Ishikawa (cell line): ENCODE data around the gene ZFP92.

Source experiments
- CEBPB ChIP-seq: IDR thresholded peaks from 2 replicates; pipeline ENCODE4 v1.6.1; 2012
- CREB1 ChIP-seq: IDR thresholded peaks from 2 replicates; pipeline ENCODE4 v1.6.1; 2012; ENCODE audit warnings: low read depth
- EGR1 ChIP-seq: IDR thresholded peaks from 2 replicates; pipeline ENCODE4 v1.6.1; 2012
- EP300 ChIP-seq: IDR thresholded peaks from 2 replicates; pipeline ENCODE4 v1.6.1; 2012; ENCODE audit warnings: borderline replicate concordance
- FOXM1 ChIP-seq: IDR thresholded peaks from 2 replicates; pipeline ENCODE4 v1.6.1; 2012; ENCODE audit warnings: low read depth, borderline replicate concordance
- NFIC ChIP-seq: IDR thresholded peaks from 2 replicates; pipeline ENCODE4 v1.6.1; 2012
- RAD21 ChIP-seq: IDR thresholded peaks from 2 replicates; pipeline ENCODE4 v1.6.1; 2012; ENCODE audit warnings: low read depth
- REST ChIP-seq: IDR thresholded peaks from 2 replicates; pipeline ENCODE4 v1.6.1; 2012; ENCODE audit warnings: low read depth, mild to moderate bottlenecking
- TAF1 ChIP-seq: IDR thresholded peaks from 2 replicates; pipeline ENCODE4 v1.6.1; 2012; ENCODE audit warnings: low read depth, mild to moderate bottlenecking
- TCF12 ChIP-seq: IDR thresholded peaks from 2 replicates; pipeline ENCODE4 v1.6.1; 2012; ENCODE audit warnings: low read depth
- TEAD4 ChIP-seq: IDR thresholded peaks from 2 replicates; pipeline ENCODE4 v1.6.1; 2012
- YY1 ChIP-seq: IDR thresholded peaks from 2 replicates; pipeline ENCODE4 v1.6.1; 2012; ENCODE audit warnings: low read depth
- ZBTB7A ChIP-seq: IDR thresholded peaks from 2 replicates; pipeline ENCODE4 v1.6.1; 2012; ENCODE audit warnings: low read depth
- TF ChIP-seq, protein P1 (sequence below): IDR thresholded peaks from 2 replicates; pipeline ENCODE4 v1.6.1; 2012
- TF ChIP-seq, protein P2 (sequence below): IDR thresholded peaks from 2 replicates; pipeline ENCODE4 v1.6.1; 2012

The ZFP92 gene, protein sequence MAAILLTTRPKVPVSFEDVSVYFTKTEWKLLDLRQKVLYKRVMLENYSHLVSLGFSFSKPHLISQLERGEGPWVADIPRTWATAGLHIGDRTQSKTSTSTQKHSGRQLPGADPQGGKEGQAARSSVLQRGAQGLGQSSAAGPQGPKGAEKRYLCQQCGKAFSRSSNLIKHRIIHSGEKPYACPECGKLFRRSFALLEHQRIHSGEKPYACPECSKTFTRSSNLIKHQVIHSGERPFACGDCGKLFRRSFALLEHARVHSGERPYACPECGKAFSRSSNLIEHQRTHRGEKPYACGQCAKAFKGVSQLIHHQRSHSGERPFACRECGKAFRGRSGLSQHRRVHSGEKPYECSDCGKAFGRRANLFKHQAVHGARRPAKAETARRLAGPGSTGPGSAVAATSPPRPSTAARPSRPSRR

DNA sequence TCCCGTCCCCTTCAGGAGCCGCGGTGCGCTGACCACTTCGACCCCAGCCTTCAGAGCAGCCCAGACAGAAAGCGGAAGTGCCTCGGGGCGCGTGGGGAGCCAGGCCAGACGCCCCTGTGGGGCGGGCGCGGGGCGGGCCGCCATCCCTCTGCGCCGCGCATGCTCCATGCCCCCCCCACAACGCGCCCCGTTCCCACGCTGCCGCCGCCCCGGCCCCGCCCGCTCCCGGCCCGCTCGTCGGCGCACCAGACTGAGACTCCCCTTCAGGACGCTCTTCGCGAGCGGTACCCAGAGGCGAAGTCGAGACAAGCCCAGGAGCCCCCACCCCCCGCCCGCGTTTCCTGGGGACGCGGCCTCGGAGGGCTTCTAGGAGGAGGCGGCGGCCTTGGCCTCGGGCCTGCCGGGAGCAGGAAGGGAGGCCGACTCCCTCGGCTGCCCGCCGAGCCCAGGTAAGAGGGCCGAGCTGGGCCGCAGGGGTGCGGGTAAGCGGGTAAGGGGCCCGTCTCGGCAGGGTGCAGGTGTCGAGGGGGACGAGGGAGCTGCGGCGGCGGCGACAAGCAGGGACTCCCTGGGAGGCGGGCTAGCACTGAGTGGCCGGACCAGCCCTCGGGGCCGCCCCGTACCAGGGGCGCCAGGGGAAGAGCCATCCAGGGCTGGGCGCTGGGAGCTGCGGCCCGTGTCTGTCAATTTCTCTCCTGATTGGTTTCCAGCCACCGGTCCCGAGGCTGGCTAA lies at the start of gene ZFP92:
ZFP92 (plus strand) TSS at position 218 of the 733 bp plus-strand sequence. CDS start 6,851 bp downstream, outside the sequence.
- TF ChIP-seq EP300 (no peak), CREB1 (no peak), TEAD4 (no peak), ZBTB7A (no peak), EGR1 (no peak), RAD21 (no peak), TCF12 (no peak), CEBPB (no peak), NFIC (no peak), TAF1 (no peak), FOXM1 (no peak), REST (no peak), YY1 (no peak)
- TF ChIP-seq, protein P1, sequence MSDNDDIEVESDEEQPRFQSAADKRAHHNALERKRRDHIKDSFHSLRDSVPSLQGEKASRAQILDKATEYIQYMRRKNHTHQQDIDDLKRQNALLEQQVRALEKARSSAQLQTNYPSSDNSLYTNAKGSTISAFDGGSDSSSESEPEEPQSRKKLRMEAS = no peak
- TF ChIP-seq, protein P2, sequence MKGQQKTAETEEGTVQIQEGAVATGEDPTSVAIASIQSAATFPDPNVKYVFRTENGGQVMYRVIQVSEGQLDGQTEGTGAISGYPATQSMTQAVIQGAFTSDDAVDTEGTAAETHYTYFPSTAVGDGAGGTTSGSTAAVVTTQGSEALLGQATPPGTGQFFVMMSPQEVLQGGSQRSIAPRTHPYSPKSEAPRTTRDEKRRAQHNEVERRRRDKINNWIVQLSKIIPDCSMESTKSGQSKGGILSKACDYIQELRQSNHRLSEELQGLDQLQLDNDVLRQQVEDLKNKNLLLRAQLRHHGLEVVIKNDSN = no peak

GRCh38 chrX:153361781-153362397 lies 49.4 kb upstream of the ZFP92 start:
- TF ChIP-seq TEAD4 = no peak
- no peak for TF ChIP-seq TAF1
- no peak for TF ChIP-seq NFIC
- no peak for TF ChIP-seq ZBTB7A

DNA sequence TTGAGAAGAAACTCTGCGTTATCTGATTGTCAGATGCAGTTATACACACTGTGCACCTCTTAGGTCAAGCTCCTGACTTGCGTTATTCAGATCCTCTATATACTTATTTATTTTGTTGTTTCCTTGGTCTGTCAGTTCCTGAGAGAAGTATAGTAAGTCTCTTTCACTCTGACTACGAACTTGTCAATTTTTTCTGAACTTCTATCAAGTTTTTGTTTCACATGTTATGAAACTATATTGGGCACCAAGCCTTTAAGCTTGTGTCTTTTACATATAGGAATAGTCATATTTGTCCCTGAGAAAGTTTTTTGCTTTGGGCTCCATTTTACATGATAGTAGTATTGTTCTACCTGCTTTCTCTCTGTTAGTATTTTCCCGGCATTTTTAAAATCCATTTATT lies 45.6 kb upstream of the ZFP92 start:
- TF ChIP-seq, protein P2 = no peak
- TF ChIP-seq REST = no peak
- TF ChIP-seq FOXM1 = no peak
- TF ChIP-seq YY1 = no peak
- TF ChIP-seq ZBTB7A = no peak
- TF ChIP-seq, protein P1 = no peak
- TF ChIP-seq TEAD4 = no peak
- no peak for TF ChIP-seq TAF1
- no peak for TF ChIP-seq TCF12

GRCh38 chrX:153366119-153366518 lies 45.2 kb upstream of the ZFP92 start:
- no peak for TF ChIP-seq TEAD4
- TF ChIP-seq, protein P1 = no peak
- TF ChIP-seq NFIC = no peak
- TF ChIP-seq CEBPB = no peak
- TF ChIP-seq, protein P2 = no peak
- no peak for TF ChIP-seq TCF12
- TF ChIP-seq YY1 = no peak
- TF ChIP-seq EGR1 = no peak
- TF ChIP-seq REST = no peak
- TF ChIP-seq FOXM1 = no peak
- TF ChIP-seq EP300 = no peak
- TF ChIP-seq CREB1 = no peak
